ENCODE measurements around the gene ST3GAL5.

DNA sequence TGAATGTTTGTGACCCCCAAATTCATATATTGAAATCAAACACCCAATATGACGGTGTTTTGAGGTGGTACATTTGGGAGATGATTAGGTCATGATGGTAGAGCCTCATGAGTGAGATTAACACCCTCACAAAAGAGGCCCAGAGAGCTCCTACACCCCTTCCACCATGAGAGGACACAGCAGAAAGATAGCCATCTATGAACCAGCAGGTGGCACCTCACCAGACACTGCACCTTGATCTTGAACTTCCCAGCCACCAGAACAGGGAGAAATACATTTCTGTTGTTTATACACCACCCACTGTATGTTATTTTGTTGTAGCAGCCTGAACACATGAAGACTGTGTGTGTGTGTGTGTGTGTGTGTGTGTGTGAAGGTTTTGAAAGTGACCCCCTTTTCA, 58.1 kb downstream of the ST3GAL5 start:
- TF ChIP-seq, protein P1, sequence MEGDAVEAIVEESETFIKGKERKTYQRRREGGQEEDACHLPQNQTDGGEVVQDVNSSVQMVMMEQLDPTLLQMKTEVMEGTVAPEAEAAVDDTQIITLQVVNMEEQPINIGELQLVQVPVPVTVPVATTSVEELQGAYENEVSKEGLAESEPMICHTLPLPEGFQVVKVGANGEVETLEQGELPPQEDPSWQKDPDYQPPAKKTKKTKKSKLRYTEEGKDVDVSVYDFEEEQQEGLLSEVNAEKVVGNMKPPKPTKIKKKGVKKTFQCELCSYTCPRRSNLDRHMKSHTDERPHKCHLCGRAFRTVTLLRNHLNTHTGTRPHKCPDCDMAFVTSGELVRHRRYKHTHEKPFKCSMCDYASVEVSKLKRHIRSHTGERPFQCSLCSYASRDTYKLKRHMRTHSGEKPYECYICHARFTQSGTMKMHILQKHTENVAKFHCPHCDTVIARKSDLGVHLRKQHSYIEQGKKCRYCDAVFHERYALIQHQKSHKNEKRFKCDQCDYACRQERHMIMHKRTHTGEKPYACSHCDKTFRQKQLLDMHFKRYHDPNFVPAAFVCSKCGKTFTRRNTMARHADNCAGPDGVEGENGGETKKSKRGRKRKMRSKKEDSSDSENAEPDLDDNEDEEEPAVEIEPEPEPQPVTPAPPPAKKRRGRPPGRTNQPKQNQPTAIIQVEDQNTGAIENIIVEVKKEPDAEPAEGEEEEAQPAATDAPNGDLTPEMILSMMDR (IDR thresholded peaks at IDR 0.05; ENCODE audit: low read length) = peak; percentile 45
- no peak for TF ChIP-seq EZH2phosphoT487 (IDR thresholded peaks at IDR 0.05; ENCODE audit: low read length)
